HCT116 (cell line): ENCODE data around the gene EXOC4. TPM values are rescaled to one million over a fixed set of nuclear protein-coding genes. Genes with fewer than 3 reads are reported as not detected.

Experiments used
- ATAC-seq: fragments of 200-7000 bp; cut with Tn5 transposase; 2 replicates; pipeline ENCODE4 v1.9.1; 2020; ENCODE audit warnings: mild to moderate bottlenecking, moderate library complexity
- BruUV-seq: library from RNA; stranded (reverse); fragments of 400-500 nt; replicated peaks from 2 replicates; lab custom pipeline; 2021; lab: Mats Ljungman, UMichigan
- CTCF ChIA-PET: fragments of 300-600 bp; sonication (Branson Sonifier 250); formaldehyde crosslinking; loops from one replicate; lab custom pipeline; 2021; ENCODE audit warnings: antibody characterized with exemption; lab: Charles Lee
- POLR2A ChIA-PET: fragments of 300-600, 350-600 bp; sonication (Branson Sonifier 250); formaldehyde crosslinking; loops from one replicate; lab custom pipeline; 2021; ENCODE audit warnings: antibody characterized with exemption; lab: Charles Lee
- RAD21 ChIA-PET, 2 experiments: fragments of 300-600 bp; sonication (Branson Sonifier 250); formaldehyde crosslinking; loops; one replicate each; lab custom pipeline; 2023; ENCODE audit warnings: low total read pairs in 2 of 2; ENCODE audit not compliant: uncharacterized antibody in 2 of 2, unreplicated experiment in 2 of 2, low non-redundant PET in 1 of 2; lab: Charles Lee
- DNase-seq: peaks from one replicate; pipeline ENCODE4 v3.0.0-alpha.2; 2010; ENCODE audit warnings: low read depth, low spot score
- H2AFZ ChIP-seq: fragments of 200-600 bp; shearing (Covaris generic), sonication (generic); 2 replicates; pipeline ENCODE4 v1.6.1; 2017; ENCODE audit warnings: low read depth, mixed run types, mixed read lengths, antibody characterized with exemption, low read length; ENCODE audit not compliant: poor library complexity, severe bottlenecking
- H3K27ac ChIP-seq: 2 replicates; pipeline ENCODE4 v1.5.1; 2012; ENCODE audit warnings: low read depth, low read length
- H3K27me3 ChIP-seq: fragments of 200-600 bp; sonication (generic); 2 replicates; pipeline ENCODE4 v1.6.1; 2016; ENCODE audit warnings: mixed run types, low read length, mixed read lengths; ENCODE audit not compliant: insufficient read depth
- H3K36me3 ChIP-seq, 2 experiments: fragments of 200-500 bp in 1 of 2; fragments of 200-600 bp in 1 of 2; sonication (Bioruptor generic) in 1 of 2; sonication (generic) in 1 of 2; 2 replicates each; pipeline versions ENCODE4 v1.5.1 to v1.6.1; 2014 to 2016; ENCODE audit warnings: low read length in 2 of 2, inconsistent platforms in 1 of 2, mixed read lengths in 1 of 2, mixed run types in 1 of 2; ENCODE audit not compliant: insufficient read depth in 2 of 2, control insufficient read depth in 1 of 2
- H3K4me1 ChIP-seq, 2 experiments: fragments of 200-600 bp in 1 of 2; sonication (generic) in 1 of 2; 2 replicates each; pipeline versions ENCODE4 v1.5.1 to v1.6.1; 2012 to 2017; ENCODE audit warnings: low read length in 2 of 2, inconsistent platforms in 1 of 2, mild to moderate bottlenecking in 1 of 2, mixed read lengths in 1 of 2, mixed run types in 1 of 2, moderate library complexity in 1 of 2; ENCODE audit not compliant: insufficient read depth in 2 of 2, control insufficient read depth in 1 of 2
- H3K4me2 ChIP-seq: fragments of 200-600 bp; sonication (generic); 2 replicates; pipeline ENCODE4 v1.6.1; 2017; ENCODE audit warnings: mixed run types, low read length, mixed read lengths
- H3K4me3 ChIP-seq, 2 experiments: fragments of 200-600 bp in 1 of 2; sonication (generic) in 1 of 2; replicated peaks in 1 of 2; 2 replicates each; pipeline ENCODE4 v1.5.1; 2011 to 2016; ENCODE audit warnings: low read length in 2 of 2, control low read depth in 1 of 2, low read depth in 1 of 2, mild to moderate bottlenecking in 1 of 2, mixed read lengths in 1 of 2, mixed run types in 1 of 2
- H3K79me2 ChIP-seq: fragments of 200-600 bp; sonication (generic); 2 replicates; pipeline ENCODE4 v1.6.1; 2017; ENCODE audit warnings: mild to moderate bottlenecking, mixed run types, low read length, moderate library complexity, mixed read lengths; ENCODE audit not compliant: insufficient read depth
- H3K9ac ChIP-seq: fragments of 200-600 bp; sonication (generic); 2 replicates; pipeline ENCODE4 v1.6.1; 2016; ENCODE audit warnings: low read length, mixed read lengths
- H3K9me2 ChIP-seq: fragments of 200-600 bp; sonication (generic), shearing (Covaris generic); 2 replicates; pipeline ENCODE4 v1.6.1; 2017; ENCODE audit warnings: mixed run types, mild to moderate bottlenecking, moderate library complexity; ENCODE audit not compliant: insufficient read depth
- H3K9me3 ChIP-seq, 2 experiments: fragments of 200-500 bp in 1 of 2; fragments of 200-600 bp in 1 of 2; sonication (Bioruptor generic) in 1 of 2; sonication (generic) in 1 of 2; 2 replicates each; pipeline ENCODE4 v1.6.1; 2014 to 2017; ENCODE audit warnings: low read length in 2 of 2, mixed read lengths in 2 of 2, inconsistent platforms in 1 of 2, low read depth in 1 of 2, mild to moderate bottlenecking in 1 of 2, mixed run types in 1 of 2, moderate library complexity in 1 of 2; ENCODE audit not compliant: control insufficient read depth in 1 of 2, insufficient read depth in 1 of 2
- H4K20me1 ChIP-seq: fragments of 200-600 bp; sonication (generic), shearing (Covaris generic); 2 replicates; pipeline ENCODE4 v1.6.1; 2017; ENCODE audit warnings: mixed run types, mild to moderate bottlenecking, moderate library complexity; ENCODE audit not compliant: insufficient read depth
- CBX3 ChIP-seq: IDR thresholded peaks from 2 replicates; pipeline ENCODE4 v1.6.1; 2012; ENCODE audit warnings: low read depth
- CEBPB ChIP-seq: IDR thresholded peaks from 2 replicates; pipeline ENCODE4 v1.6.1; 2012; ENCODE audit warnings: low read depth
- EGR1 ChIP-seq: IDR thresholded peaks from 2 replicates; pipeline ENCODE4 v1.6.1; 2012; ENCODE audit warnings: low read depth
- ELF1 ChIP-seq: IDR thresholded peaks from 2 replicates; pipeline ENCODE4 v1.6.1; 2012; ENCODE audit warnings: low read depth, borderline replicate concordance
- EZH2 ChIP-seq: fragments of 200-600 bp; sonication (generic); IDR thresholded peaks from 2 replicates; pipeline ENCODE4 v1.6.1; 2017; ENCODE audit warnings: antibody characterized with exemption, mixed run types
- EZH2phosphoT487 ChIP-seq: fragments of 200-600 bp; IDR thresholded peaks from 2 replicates; pipeline ENCODE4 v1.6.1; 2018; ENCODE audit warnings: antibody characterized with exemption, borderline replicate concordance
- FOSL1 ChIP-seq: IDR thresholded peaks from 2 replicates; pipeline ENCODE4 v1.6.1; 2012; ENCODE audit warnings: low read depth
- POLR2A ChIP-seq: IDR thresholded peaks from 2 replicates; pipeline ENCODE4 v1.7.0; 2011; ENCODE audit warnings: borderline replicate concordance; ENCODE audit not compliant: insufficient read depth, insufficient read length; ENCODE audit errors: extremely low read depth
- POLR2AphosphoS5 ChIP-seq: IDR thresholded peaks from 2 replicates; pipeline ENCODE4 v1.6.1; 2011; ENCODE audit warnings: mild to moderate bottlenecking, low read depth, low read length, moderate library complexity
- RAD21 ChIP-seq: IDR thresholded peaks from 2 replicates; pipeline ENCODE4 v1.6.1; 2012; ENCODE audit warnings: low read depth, mild to moderate bottlenecking
- SIN3A ChIP-seq: IDR thresholded peaks from 2 replicates; pipeline ENCODE4 v1.6.1; 2012; ENCODE audit warnings: low read depth
- SP1 ChIP-seq: IDR thresholded peaks from 2 replicates; pipeline ENCODE4 v1.6.1; 2012; ENCODE audit warnings: low read depth
- SRF ChIP-seq: IDR thresholded peaks from 2 replicates; pipeline ENCODE4 v1.6.1; 2012; ENCODE audit warnings: low read depth
- TCF7L2 ChIP-seq: IDR thresholded peaks from 2 replicates; pipeline ENCODE4 v1.7.0; 2011; ENCODE audit warnings: borderline replicate concordance, inconsistent platforms; ENCODE audit not compliant: insufficient read depth, insufficient read length; ENCODE audit errors: extremely low read depth
- YY1 ChIP-seq: IDR thresholded peaks from 2 replicates; pipeline ENCODE4 v1.6.1; 2011; ENCODE audit warnings: low read length, low read depth, moderate library complexity, mild to moderate bottlenecking; ENCODE audit not compliant: insufficient replicate concordance; ENCODE audit errors: extremely low read depth
- ZFX ChIP-seq: fragments of 450-650 bp; IDR thresholded peaks from 2 replicates; pipeline ENCODE4 v1.6.1; 2017
- ZNF274 ChIP-seq: fragments of 200-500 bp; sonication (Bioruptor generic); IDR thresholded peaks from 2 replicates; pipeline ENCODE4 v1.6.1; 2014; ENCODE audit warnings: mild to moderate bottlenecking, low read depth, low read length, inconsistent platforms
- intact Hi-C: fragments of 100-400 bp; cut with micrococcal nuclease; formaldehyde crosslinking; loops from 2 replicates; pipeline ENCODE4 v1.10.0; 2022
- total RNA-seq: library from RNA; stranded (reverse); gene quantifications from one replicate; pipeline ENCODE4 v1.2.1, GENCODE V29; 2021; ENCODE audit not compliant: unreplicated experiment
- TF ChIP-seq, protein P1 (sequence below): IDR thresholded peaks from 2 replicates; pipeline ENCODE4 v1.6.1; 2012; ENCODE audit warnings: low read depth
- TF ChIP-seq, protein P2 (sequence below): IDR thresholded peaks from 2 replicates; pipeline ENCODE4 v1.6.1; 2012
- TF ChIP-seq, protein P3 (sequence below): IDR thresholded peaks from 2 replicates; pipeline ENCODE4 v1.6.1; 2011; ENCODE audit warnings: mild to moderate bottlenecking, low read length, moderate library complexity; ENCODE audit not compliant: insufficient replicate concordance; ENCODE audit errors: extremely low read depth

EXOC4 gene
- total RNA-seq, 1 experiment from 2014 or later: 40.3 TPM

DNA sequence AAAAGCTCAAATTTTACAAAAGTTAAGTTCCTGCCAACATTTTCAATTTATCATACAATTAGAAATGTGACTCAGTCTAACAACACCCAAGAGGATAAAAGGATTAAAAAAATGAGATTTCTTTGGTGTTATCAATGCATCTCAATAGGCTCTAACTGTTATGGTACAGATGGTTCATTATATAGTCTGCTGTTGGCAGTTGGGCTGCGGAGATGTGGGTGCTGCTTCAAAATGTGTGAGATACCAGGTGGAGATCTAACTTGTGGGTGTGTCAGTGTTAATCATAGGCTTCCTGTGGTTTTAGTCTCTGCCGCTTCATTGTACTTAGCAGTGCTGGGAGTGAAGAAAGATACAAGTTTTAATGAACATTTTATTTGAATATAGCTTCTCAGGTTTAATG, 231.2 kb downstream of the EXOC4 start:
- Histone ChIP-seq H3K79me2 (no peaks in the 10 kb centered on the region), H3K9ac (no peak overlapping the region), H4K20me1 (no peaks in the 10 kb centered on the region), H3K4me2 (no peak overlapping the region), H3K4me3 (no peak overlapping the region), H3K27me3 (no peaks in the 10 kb centered on the region), H3K27ac (no peak overlapping the region), H2AFZ (no peak overlapping the region), H3K36me3 (no peaks in the 10 kb centered on the region), H3K9me2 (no peaks in the 10 kb centered on the region), H3K9me3 (no peaks in the 10 kb centered on the region)
- CTCF ChIA-PET: no interaction called here
- no TSS peak for BruUV-seq
- no peak for DNase-seq
- RAD21 ChIA-PET: no interaction called here
- no peak for ATAC-seq
- intact Hi-C loops: no loop called here
- TF ChIP-seq, protein P1, sequence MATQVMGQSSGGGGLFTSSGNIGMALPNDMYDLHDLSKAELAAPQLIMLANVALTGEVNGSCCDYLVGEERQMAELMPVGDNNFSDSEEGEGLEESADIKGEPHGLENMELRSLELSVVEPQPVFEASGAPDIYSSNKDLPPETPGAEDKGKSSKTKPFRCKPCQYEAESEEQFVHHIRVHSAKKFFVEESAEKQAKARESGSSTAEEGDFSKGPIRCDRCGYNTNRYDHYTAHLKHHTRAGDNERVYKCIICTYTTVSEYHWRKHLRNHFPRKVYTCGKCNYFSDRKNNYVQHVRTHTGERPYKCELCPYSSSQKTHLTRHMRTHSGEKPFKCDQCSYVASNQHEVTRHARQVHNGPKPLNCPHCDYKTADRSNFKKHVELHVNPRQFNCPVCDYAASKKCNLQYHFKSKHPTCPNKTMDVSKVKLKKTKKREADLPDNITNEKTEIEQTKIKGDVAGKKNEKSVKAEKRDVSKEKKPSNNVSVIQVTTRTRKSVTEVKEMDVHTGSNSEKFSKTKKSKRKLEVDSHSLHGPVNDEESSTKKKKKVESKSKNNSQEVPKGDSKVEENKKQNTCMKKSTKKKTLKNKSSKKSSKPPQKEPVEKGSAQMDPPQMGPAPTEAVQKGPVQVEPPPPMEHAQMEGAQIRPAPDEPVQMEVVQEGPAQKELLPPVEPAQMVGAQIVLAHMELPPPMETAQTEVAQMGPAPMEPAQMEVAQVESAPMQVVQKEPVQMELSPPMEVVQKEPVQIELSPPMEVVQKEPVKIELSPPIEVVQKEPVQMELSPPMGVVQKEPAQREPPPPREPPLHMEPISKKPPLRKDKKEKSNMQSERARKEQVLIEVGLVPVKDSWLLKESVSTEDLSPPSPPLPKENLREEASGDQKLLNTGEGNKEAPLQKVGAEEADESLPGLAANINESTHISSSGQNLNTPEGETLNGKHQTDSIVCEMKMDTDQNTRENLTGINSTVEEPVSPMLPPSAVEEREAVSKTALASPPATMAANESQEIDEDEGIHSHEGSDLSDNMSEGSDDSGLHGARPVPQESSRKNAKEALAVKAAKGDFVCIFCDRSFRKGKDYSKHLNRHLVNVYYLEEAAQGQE: no peak
- TF ChIP-seq ZFX (no peak), SP1 (no peak), EGR1 (no peak), POLR2AphosphoS5 (no peak), TCF7L2 (no peak), YY1 (no peak), EZH2 (no peak), ZNF274 (no peak), RAD21 (no peak), FOSL1 (no peak), SRF (no peak), ELF1 (no peak), CEBPB (no peak), POLR2A (no peak), SIN3A (no peak), CBX3 (no peak), EZH2phosphoT487 (no peak)
- TF ChIP-seq, protein P2, sequence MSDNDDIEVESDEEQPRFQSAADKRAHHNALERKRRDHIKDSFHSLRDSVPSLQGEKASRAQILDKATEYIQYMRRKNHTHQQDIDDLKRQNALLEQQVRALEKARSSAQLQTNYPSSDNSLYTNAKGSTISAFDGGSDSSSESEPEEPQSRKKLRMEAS: no peak
- TF ChIP-seq, protein P3, sequence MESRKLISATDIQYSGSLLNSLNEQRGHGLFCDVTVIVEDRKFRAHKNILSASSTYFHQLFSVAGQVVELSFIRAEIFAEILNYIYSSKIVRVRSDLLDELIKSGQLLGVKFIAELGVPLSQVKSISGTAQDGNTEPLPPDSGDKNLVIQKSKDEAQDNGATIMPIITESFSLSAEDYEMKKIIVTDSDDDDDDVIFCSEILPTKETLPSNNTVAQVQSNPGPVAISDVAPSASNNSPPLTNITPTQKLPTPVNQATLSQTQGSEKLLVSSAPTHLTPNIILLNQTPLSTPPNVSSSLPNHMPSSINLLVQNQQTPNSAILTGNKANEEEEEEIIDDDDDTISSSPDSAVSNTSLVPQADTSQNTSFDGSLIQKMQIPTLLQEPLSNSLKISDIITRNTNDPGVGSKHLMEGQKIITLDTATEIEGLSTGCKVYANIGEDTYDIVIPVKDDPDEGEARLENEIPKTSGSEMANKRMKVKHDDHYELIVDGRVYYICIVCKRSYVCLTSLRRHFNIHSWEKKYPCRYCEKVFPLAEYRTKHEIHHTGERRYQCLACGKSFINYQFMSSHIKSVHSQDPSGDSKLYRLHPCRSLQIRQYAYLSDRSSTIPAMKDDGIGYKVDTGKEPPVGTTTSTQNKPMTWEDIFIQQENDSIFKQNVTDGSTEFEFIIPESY: no peak
- TF ChIP-seq, all 23 proteins: peak for 0
- H3K4me1 ChIP-seq: no peaks in the 10 kb centered on the region
- POLR2A ChIA-PET: no interaction called here
